Epithelial cell of proximal tubule (primary cell): ENCODE measurements around the gene RPL7L1. TPM values are rescaled to one million over a fixed set of nuclear protein-coding genes. Genes with fewer than 3 reads are reported as not detected.

Source experiments
- DNase-seq: peaks from one replicate; pipeline ENCODE4 v3.0.0-alpha.2; 2011; ENCODE audit warnings: low read depth
- H3K4me3 ChIP-seq: 2 replicates; pipeline ENCODE4 v1.5.1; 2011; ENCODE audit warnings: low read depth, mild to moderate bottlenecking, low read length
- total RNA-seq: library from RNA; depleted of rRNA; stranded (reverse); fragments of >200 nt; gene quantifications from 2 replicates; pipeline ENCODE4 v1.2.3, GENCODE V29; 2015
- TF ChIP-seq, protein P1 (sequence below): conservative IDR thresholded peaks from 2 replicates; pipeline ENCODE4 v1.5.1; 2012; ENCODE audit warnings: low read depth, mild to moderate bottlenecking, low read length

Gene RPL7L1
- total RNA-seq, 1 donor from 2014 or later, result 95.0 TPM

DNA sequence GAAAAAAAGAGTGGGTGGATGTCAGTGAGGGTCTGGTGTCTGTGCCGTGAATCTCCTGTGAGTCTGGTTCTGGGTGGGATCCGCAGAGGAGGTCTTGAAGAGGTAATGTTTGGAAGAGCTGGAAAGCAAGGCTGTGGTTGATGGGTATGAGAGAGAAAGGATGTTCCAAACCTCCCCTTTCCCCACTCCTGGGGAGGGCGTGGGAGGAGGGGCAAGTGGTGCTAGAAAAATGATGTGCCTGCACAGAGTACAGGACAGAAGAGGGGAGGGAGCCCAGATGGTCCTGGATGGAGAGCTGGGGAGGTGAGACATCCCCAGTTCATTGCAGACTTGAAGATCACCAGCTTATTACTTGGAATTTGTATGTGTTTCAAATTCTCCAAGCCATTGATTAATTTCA is 53.0 kb downstream of the RPL7L1 start:
- TF ChIP-seq, protein P1, sequence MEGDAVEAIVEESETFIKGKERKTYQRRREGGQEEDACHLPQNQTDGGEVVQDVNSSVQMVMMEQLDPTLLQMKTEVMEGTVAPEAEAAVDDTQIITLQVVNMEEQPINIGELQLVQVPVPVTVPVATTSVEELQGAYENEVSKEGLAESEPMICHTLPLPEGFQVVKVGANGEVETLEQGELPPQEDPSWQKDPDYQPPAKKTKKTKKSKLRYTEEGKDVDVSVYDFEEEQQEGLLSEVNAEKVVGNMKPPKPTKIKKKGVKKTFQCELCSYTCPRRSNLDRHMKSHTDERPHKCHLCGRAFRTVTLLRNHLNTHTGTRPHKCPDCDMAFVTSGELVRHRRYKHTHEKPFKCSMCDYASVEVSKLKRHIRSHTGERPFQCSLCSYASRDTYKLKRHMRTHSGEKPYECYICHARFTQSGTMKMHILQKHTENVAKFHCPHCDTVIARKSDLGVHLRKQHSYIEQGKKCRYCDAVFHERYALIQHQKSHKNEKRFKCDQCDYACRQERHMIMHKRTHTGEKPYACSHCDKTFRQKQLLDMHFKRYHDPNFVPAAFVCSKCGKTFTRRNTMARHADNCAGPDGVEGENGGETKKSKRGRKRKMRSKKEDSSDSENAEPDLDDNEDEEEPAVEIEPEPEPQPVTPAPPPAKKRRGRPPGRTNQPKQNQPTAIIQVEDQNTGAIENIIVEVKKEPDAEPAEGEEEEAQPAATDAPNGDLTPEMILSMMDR, result no peak
- no peak overlapping the region for H3K4me3 ChIP-seq
- DNase-seq, result no peak

DNA sequence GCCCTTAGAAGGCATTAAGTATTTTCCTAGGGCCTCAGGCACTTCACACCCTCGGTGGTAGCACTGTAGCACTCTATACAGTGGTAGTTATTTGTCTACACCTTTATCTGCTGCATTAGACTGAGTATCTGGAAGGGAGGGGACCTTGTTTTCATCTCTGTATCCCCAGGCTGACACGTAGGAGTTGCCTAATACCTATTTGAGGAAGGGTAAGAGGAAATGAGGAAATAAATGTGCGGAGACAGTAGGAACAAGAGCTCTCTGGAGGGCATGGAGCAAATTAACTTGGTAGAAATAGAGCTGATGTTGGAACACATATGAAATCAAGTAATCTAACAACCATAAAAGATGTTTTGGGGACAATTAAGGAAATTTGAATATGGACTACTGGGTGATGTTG is 53.8 kb downstream of the RPL7L1 start:
- H3K4me3 ChIP-seq, result no peak overlapping the region
- TF ChIP-seq, protein P1, result no peak
- no peak for DNase-seq

DNA sequence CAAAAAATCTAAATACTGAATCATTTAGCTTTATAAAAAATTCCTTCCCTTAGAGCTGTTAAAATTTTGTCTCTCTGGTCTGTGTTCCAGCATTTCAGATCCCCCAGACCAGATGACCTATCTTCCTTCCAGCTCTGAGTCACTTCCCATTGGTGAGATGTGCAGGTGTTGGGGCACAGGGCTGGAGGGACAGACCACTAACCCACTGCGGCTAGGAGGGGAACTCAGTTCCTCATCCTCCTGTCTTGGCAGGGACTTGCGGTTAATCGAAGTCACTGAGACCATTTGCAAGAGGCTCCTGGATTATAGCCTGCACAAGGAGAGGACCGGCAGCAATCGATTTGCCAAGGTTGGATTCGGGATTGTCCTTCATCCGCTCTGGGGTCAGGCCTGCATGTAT is 55.9 kb downstream of the RPL7L1 start:
- no peak overlapping the region for H3K4me3 ChIP-seq
- no peak for DNase-seq
- TF ChIP-seq, protein P1, result no peak

DNA sequence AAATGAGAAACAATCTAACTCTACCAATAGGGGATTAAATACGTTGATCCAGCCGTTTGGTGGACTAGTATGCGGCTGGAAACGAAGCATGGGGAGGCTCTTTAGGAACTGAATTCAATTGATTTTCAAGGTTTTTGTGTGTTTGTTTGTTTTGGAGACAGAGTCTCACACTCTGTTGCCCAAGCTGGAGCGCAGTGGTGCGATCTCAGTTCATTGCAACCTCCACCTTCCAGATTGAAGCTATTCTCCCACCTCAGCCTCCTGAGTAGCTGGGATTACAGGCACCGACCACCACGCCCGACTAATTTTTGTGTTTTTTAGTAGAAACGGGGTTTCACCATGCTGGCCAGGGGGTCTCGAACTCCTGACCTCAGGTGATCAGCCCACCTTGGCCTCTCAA is 57.0 kb downstream of the RPL7L1 start:
- no peak for DNase-seq
- TF ChIP-seq, protein P1, result no peak
- H3K4me3 ChIP-seq, result no peak overlapping the region

DNA sequence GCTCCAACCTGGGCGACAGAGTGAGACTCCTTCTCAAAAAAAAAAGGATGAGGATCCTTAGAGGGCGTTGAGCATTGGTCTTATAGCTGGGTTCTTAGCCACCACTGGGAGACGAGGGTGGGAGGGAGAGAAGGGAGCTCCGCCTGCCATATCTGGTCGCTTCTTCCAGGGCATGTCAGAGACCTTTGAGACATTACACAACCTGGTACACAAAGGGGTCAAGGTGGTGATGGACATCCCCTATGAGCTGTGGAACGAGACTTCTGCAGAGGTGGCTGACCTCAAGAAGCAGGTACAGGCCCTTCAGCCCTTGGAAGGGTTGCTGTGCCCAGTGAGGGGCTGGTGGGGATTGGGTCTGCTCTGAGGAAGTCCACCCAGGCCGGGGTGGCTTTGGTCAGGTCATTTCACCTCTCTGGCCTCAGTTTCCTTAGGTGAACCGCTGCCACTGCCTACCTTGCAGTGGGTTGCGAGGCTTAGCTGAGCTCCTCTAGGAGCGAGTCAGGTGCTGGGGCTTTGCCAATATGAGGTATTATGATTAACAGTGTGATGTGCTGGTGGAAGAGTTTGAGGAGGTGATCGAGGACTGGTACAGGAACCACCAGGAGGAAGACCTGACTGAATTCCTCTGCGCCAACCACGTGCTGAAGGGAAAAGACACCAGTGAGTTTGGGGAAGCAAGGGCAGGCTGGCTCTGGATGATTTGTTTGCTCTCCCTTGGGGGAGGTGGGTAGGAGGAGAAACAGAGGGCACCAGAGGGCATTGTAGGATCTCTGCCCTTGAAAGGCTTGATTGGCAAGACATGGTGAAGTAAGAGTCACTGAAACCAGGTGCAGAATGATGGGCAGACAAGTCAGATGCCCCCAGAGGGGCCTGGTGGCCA is 58.4 kb downstream of the RPL7L1 start:
- H3K4me3 ChIP-seq, result no peak overlapping the region
- TF ChIP-seq, protein P1, result no peak
- DNase-seq, result no peak

DNA sequence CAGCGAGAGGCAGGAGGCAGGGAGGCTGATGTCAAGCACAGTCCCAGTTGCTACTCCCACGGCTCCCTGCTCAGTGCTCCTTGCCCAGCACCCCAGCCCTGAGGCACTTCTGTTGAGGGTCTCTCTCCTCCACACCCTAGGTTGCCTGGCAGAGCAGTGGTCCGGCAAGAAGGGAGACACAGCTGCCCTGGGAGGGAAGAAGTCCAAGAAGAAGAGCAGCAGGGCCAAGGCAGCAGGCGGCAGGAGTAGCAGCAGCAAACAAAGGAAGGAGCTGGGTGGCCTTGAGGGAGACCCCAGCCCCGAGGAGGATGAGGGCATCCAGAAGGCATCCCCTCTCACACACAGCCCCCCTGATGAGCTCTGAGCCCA is 59.0 kb downstream of the RPL7L1 start:
- TF ChIP-seq, protein P1, result no peak
- no peak overlapping the region for H3K4me3 ChIP-seq
- no peak for DNase-seq
